HL-60 (cell line): ENCODE data around the gene ARMC9.
"Not testable (repeated sequence)": the region's sequence is repeated elsewhere in the genome, so short reads cannot be mapped to it uniquely, and the experiment has no call there.

ENCODE experiments used
- DNase-seq, 2 experiments: peaks; one replicate each; pipeline ENCODE4 v3.0.0-alpha.2; 2010 to 2020; ENCODE audit warnings: low read depth in 1 of 2, low spot score in 1 of 2
- H3K27ac ChIP-seq: fragments of 250-450 bp; sonication (Bioruptor Pico); replicated peaks from 2 replicates; pipeline ENCODE4 v1.5.1; 2020; ENCODE audit warnings: mild to moderate bottlenecking, moderate library complexity
- H3K27me3 ChIP-seq: fragments of 250-450 bp; sonication (Bioruptor Pico); 2 replicates; pipeline ENCODE4 v1.5.1; 2021; ENCODE audit warnings: mild to moderate bottlenecking, moderate library complexity; ENCODE audit not compliant: insufficient read depth, poor library complexity, severe bottlenecking
- H3K4me3 ChIP-seq: replicated peaks from 2 replicates; pipeline ENCODE4 v1.5.1; 2011; ENCODE audit warnings: mild to moderate bottlenecking, control low read depth, low read length; ENCODE audit not compliant: insufficient read depth
- CTCF ChIP-seq: IDR thresholded peaks from one replicate; pipeline ENCODE4 v1.5.1; 2011; ENCODE audit warnings: low read length, control low read depth, inconsistent platforms; ENCODE audit not compliant: insufficient read depth
- GABPA ChIP-seq: IDR thresholded peaks from 2 replicates; pipeline ENCODE4 v1.6.1; 2012; ENCODE audit warnings: low read depth
- POLR2AphosphoS5 ChIP-seq: IDR thresholded peaks from 2 replicates; pipeline ENCODE4 v1.6.1; 2012; ENCODE audit warnings: low read depth
- REST ChIP-seq: IDR thresholded peaks from 2 replicates; pipeline ENCODE4 v1.6.1; 2012; ENCODE audit warnings: low read depth; ENCODE audit not compliant: insufficient replicate concordance
- SPI1 ChIP-seq: IDR thresholded peaks from 2 replicates; pipeline ENCODE4 v1.6.1; 2012; ENCODE audit warnings: low read depth, mild to moderate bottlenecking, borderline replicate concordance

Gene ARMC9

DNA sequence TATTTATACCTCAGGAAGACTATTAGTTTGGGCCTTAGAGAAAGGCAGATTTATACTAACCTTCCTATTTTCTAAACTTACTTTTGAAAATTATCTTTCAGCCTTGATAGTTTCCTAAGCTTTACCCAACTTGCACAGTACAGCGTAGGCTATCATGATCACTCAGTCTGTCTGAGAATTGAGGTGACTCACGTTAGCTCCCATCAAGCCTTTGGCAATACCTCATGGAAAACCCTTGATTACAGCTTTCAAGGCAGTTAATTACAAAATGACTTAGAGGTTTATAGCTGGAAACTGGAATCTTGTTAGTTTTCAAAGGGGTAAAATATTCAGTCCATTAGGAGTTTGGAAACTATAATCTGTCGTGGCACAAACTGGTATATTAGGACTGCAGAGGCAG lies 26.4 kb upstream of the ARMC9 start:
- no peaks in the 10 kb centered on the region for H3K27me3 ChIP-seq
- no peak for DNase-seq
- TF ChIP-seq POLR2AphosphoS5 (no peak), GABPA (no peak), CTCF (no peak), SPI1 (no peak), REST (no peak)
- H3K4me3 ChIP-seq = no peak overlapping the region
- H3K27ac ChIP-seq = no peak overlapping the region

DNA sequence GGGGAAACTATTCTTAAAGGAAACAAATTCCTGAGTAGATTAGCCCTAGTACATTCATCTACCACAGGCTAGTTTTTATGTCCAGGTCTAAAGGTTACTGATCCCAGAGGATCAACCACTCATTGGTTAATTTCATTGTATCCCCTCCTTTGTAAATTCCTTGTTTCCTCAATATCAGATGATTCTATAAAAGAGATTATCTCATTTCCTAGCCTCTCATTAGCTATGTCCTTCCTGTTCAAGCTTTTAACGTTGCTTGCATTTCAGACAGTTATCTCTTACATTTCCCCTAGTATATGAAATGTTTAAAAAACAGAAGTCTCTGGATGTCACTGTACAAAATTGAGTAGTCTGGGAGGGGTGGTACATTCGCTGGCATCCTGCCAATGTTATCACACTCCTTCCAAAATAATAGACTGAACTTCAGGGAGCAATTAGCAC lies 24.2 kb upstream of the ARMC9 start:
- Histone ChIP-seq H3K4me3 (no peak overlapping the region), H3K27me3 (no peaks in the 10 kb centered on the region), H3K27ac (no peak overlapping the region)
- TF ChIP-seq SPI1 = peak; percentile 27; the same call in 1 of the 2 replicates
- no peak for TF ChIP-seq POLR2AphosphoS5
- DNase-seq = peak in 1 of 2 experiments; percentile 34

DNA sequence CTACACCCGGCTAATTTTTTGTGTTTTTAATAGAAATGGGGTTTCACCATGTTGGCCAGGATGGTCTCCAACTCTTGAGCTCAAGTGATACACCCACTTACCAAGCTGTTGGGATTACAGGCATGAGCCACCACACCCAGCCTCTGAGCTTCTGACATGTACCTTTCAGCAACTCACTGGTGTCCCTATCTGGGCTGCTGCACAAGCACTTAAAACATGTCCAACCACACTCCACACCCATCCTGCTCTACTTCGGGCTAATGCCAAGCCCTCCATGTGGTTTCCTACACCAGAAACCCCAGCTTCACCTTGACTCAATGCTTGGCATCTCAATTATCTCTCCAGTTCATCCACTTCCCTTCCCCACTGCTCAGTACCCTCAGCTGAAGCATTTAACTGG lies 22.4 kb upstream of the ARMC9 start:
- DNase-seq = no peak
- no peaks in the 10 kb centered on the region for H3K27me3 ChIP-seq
- no peak overlapping the region for H3K27ac ChIP-seq
- TF ChIP-seq REST = no peak
- no peak overlapping the region for H3K4me3 ChIP-seq

- no peak for DNase-seq
- no peak for TF ChIP-seq CTCF
- no peak for TF ChIP-seq GABPA
- no peak for TF ChIP-seq POLR2AphosphoS5
- peak; percentile 52; the same call in 1 of the 2 replicates for TF ChIP-seq SPI1
- Histone ChIP-seq H3K4me3 (no peak overlapping the region), H3K27ac (no peak overlapping the region; the same call in 1 of the 2 replicates), H3K27me3 (no peaks in the 10 kb centered on the region)
Observed at GRCh38 chr2:231177156-231178025, 21.0 kb upstream of the ARMC9 start.

GRCh38 chr2:231178805-231179204 lies 19.6 kb upstream of the ARMC9 start:
- not testable (repeated sequence) for H3K27me3 ChIP-seq, DNase-seq, H3K4me3 ChIP-seq
- peak overlapping the region; percentile 90 for H3K27ac ChIP-seq
